GM12872 (cell line): ENCODE data around the gene POMGNT1.

Source experiments
- TF ChIP-seq, protein P1 (sequence below): IDR thresholded peaks from 3 replicates; pipeline ENCODE4 v1.5.1; 2011; ENCODE audit warnings: low read depth, mild to moderate bottlenecking, low read length, moderate library complexity; ENCODE audit not compliant: insufficient read depth

Gene POMGNT1

DNA sequence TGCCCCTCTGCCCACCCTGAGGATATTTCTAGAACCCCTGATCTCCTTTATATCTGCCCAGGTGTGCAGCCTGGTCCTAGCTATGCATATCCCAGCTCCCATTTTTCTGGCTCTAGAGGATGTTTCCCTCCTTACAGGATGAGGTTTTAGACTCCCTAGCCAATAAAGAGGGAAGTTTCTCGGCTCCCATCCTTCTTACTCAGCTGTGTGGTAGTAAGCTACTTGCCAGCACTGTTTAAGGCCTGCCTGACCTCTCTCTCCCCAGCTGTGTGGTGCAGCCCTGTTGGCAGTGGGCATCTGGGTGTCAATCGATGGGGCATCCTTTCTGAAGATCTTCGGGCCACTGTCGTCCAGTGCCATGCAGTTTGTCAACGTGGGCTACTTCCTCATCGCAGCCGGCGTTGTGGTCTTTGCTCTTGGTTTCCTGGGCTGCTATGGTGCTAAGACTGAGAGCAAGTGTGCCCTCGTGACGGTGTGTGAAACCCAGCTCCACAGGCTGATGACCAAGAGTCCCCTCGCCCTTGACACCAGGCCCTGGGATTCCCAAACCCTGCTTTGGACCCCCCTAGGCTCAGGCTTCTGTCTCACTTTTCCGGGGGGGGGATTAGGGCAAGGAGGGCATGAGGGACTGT, 14.2 kb downstream of the POMGNT1 start:
- TF ChIP-seq, protein P1, sequence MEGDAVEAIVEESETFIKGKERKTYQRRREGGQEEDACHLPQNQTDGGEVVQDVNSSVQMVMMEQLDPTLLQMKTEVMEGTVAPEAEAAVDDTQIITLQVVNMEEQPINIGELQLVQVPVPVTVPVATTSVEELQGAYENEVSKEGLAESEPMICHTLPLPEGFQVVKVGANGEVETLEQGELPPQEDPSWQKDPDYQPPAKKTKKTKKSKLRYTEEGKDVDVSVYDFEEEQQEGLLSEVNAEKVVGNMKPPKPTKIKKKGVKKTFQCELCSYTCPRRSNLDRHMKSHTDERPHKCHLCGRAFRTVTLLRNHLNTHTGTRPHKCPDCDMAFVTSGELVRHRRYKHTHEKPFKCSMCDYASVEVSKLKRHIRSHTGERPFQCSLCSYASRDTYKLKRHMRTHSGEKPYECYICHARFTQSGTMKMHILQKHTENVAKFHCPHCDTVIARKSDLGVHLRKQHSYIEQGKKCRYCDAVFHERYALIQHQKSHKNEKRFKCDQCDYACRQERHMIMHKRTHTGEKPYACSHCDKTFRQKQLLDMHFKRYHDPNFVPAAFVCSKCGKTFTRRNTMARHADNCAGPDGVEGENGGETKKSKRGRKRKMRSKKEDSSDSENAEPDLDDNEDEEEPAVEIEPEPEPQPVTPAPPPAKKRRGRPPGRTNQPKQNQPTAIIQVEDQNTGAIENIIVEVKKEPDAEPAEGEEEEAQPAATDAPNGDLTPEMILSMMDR: no peak

DNA sequence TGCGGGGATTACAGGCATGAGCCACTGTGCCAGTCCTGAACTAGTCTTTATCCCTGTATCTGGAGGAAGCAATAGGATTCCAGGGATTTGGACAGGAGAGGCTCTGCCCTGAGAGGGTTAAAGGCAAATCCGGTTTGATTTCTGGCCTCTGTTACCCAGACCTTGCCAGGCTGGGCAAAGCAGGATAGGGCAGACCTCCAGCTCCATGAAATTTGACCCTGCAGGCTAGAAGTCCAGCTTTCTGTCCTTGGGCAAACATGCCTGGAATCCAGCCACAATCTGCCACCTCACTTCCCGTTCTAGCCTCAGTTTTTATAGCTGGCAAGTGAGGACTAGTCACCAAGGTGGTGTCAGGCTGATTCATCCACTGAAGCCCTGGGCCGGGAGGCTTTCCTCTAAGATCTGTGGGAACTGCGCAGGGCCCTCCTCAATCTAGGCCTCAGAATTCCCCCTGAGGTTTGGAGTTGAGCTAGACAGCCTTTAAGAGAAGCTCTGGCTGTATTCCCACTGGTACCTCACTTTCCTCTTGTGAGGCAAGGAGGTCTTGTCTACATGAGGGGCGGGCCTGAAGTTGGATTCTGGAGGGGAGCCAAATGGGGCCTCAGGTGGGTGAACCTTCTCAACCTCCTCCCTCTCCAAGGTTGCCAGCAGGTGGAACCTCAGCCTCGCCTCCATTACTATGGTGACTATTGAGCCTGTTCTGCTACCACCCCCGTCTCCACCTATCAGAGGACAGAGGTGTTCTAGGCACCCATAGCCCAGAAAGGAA, 15.0 kb downstream of the POMGNT1 start:
- TF ChIP-seq, protein P1: no peak

DNA sequence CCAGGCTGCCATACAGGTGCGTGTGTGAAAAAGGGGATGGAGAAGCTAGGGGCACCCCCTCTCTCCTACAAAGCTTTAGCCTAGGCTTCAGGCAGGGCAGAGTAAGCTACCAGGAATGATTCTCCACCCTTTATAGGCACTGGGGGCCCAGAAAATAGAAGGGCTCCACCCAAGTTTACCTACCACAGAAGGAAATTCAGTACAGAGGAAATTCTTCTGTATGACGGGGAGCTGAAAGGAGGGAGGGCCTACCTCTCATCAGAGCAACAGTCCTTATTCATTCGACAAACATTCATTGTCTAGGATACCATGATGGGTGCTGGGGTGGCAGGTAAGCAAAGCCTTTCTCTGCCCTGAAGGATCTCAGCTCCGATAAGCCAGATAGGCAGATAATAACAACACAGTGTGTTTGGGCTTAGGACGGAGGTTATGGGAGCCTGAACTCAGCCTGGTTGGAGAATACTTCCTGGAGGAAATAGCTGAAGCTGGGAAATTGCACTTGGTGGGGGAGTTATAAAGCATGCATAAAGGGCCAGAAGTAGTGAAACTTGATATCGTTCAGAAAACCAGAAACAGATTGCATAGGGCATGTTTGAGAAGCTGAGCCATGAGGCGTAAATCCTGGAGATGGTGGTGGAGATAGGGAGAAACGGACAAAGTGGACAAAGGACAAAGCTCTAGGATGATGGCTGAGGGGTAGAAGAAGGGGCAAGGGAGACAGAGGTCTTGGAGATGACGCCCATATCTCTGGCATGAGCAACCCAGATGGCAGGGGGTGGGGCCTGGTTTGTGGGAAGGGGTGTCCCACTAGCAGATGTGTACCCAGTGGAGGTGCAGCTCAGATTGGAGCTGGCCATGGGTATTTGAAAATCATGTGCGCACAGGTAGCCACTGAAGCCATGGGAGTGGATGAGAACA, 16.6 kb downstream of the POMGNT1 start:
- TF ChIP-seq, protein P1: no peak

DNA sequence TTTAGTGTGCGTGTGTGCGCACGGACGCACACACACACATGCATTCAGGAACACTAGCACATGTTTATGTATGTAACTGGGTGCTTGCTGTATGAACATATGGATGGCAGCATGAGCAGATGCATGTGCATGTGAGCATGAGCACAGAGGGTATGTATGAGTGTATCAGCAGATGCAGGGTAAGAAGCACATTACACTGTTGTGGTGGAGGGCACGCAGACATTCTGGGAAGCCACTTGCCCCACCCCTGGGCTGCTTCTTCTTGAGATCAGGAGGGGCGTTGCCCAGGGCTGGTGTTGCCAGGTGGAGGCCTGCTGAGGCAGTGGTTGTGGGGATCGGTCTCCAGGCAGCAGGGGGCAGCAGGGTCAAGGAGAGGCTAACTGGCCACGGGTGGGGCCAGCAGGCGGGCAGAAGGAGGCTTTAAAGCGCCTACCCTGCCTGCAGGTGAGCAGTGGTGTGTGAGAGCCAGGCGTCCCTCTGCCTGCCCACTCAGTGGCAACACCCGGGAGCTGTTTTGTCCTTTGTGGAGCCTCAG, 18.1 kb downstream of the POMGNT1 start:
- TF ChIP-seq, protein P1: peak; percentile 39; the same call in 2 of the 3 replicates

DNA sequence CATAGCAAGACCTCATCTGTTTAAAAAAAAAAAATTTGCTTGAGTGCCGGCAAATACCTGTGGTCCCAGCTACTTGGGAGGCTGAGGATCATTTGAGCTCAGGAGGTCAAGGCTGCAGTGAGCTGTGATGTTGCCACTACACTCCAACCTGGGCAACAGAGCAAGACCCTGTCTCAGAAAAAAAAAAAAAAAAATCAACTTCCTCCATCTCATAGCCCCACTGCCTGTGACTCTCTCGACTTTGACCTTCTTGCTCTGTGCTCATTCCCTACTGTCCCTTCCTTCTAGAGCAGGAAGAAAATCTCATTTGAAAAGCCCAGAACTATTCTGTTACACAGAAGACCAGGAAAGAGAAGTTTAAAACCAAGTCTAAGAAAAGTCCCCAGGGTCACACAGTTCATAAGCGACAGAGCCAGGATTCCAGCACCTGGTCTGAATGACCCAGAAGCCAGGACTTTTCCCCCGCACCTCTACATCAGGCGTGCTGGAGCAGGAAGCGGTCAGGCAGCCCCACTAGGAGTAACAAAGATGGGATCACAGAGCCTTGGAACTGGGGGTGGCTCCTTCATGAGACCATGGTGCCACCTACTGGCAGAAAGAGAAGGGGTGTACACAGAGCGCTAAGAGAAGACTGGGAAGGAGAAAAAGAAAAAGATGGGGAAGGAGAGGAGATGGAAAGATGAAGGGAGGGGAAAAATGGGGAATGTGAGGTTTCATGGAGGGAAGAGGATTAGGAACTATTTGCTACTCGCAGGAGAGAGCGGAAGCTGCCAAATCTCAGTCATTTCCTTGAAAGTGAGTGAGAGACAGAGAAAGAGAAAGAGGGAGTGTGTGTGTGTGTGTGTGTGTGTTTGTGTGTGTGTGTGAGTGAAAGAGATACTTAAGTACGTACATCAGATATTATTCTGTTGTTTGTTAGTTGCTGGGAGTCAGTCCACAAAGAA, 18.8 kb downstream of the POMGNT1 start:
- TF ChIP-seq, protein P1: peak; percentile 80

DNA sequence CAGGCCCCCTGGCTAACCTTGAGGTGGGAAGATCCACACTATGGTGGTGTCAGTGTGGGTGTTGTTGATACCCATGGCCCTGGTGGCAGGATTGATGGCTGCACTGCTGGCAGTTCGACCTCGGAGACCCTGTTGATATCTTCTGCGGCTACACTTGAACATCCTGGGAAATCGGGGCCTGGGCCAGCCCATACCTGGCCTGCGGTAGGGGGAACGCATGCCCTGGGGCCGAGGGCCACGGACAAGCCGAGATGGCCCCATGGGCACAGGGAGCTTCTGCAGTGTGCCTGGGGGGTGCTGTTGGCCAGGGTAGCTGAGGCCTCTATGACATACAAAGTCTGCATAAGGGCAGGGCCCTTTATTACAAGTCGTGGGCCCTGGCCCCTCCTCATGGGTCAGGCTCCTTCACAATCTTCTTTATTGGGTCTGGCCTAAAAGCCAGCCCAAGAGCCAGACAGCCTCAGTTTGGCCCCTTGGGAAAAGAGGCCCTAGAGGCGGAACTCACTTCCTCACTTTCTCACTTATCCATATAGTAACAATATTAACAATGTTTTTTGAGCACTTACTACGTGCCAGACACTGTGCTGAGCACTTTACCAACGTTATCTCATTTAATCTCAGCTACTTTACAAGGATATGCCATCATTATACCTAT, 21.9 kb downstream of the POMGNT1 start, which contains the start of gene P3R3URF:
TSS of gene P3R3URF (minus strand) at position 278 of the 655 bp plus-strand sequence. CDS start at position 261, 17 bp downstream.
- TF ChIP-seq, protein P1: no peak
